Measurements from ENCODE around the gene AP4E1. TPM values are rescaled to one million over a fixed set of nuclear protein-coding genes. Genes with fewer than 3 reads are reported as not detected.

Gene AP4E1
- total RNA-seq, 2 experiments from 2014 or later = 7.6 to 14.8 TPM

GRCh38 chr15:50876260-50876988 lies 32.1 kb upstream of the AP4E1 start:
- intact Hi-C loops (cut with micrococcal nuclease; ENCODE audit: unreplicated experiment) = loop anchor here (2.0 kb wide), 2 partner anchors 112 to 202 kb away; partner anchors contain the start of gene SPPL2A
- H3K4me2 ChIP-seq (ENCODE audit: low read length) = peak overlapping the region; percentile 60
- BruUV-seq (replicated peaks) = no TSS peak
- no peaks in the 10 kb centered on the region for H3K9me2 ChIP-seq (ENCODE audit: insufficient read depth, low read length)
- H3K79me2 ChIP-seq (ENCODE audit: insufficient read depth, low read depth, low read length) = no peaks in the 10 kb centered on the region
- H4K20me1 ChIP-seq (ENCODE audit: insufficient read depth, low read length) = no peaks in the 10 kb centered on the region
- H3K9me3 ChIP-seq (ENCODE audit: low read length) = no peaks in the 10 kb centered on the region
- ChIA-PET POLR2A (interaction anchor here (0.6 to 1.6 kb wide), 5 partner anchors 19 to 1828 kb away, joined by 3 to 5 read pairs (median 4); no protein-coding TSS in a partner anchor), CTCF (ENCODE audit: unreplicated experiment) (no interaction called here)
- TF ChIP-seq EZH2phosphoT487 (IDR thresholded peaks at IDR 0.05; ENCODE audit: borderline replicate concordance, low read depth, low read length) = no peak
- no peak for TF ChIP-seq CTCF (conservative IDR thresholded peaks at IDR 0.05; ENCODE audit: low read length)
- H3K4me1 ChIP-seq (ENCODE audit: insufficient read depth, low read length, poor library complexity, severe bottlenecking) = peaks cover 36% of the 10 kb centered on the region
- H2AFZ ChIP-seq (ENCODE audit: low read length) = peak overlapping the region; percentile 100; the same call in 1 of the 2 replicates
- no peaks in the 10 kb centered on the region for H3K36me3 ChIP-seq (ENCODE audit: insufficient read depth, low read length)
- DNase-seq (ENCODE audit: low spot score) = no peak
- H3K27ac ChIP-seq (ENCODE audit: low read depth, low read length, poor library complexity, severe bottlenecking) = no peak overlapping the region
- peak overlapping the region; percentile 48 for H3K4me3 ChIP-seq (ENCODE audit: low read depth, low read length, poor library complexity, severe bottlenecking)

GRCh38 chr15:50876989-50877360 lies 31.5 kb upstream of the AP4E1 start:
- no peaks in the 10 kb centered on the region for H3K9me2 ChIP-seq (ENCODE audit: insufficient read depth, low read length)
- no peaks in the 10 kb centered on the region for H3K36me3 ChIP-seq (ENCODE audit: insufficient read depth, low read length)
- H3K4me1 ChIP-seq (ENCODE audit: insufficient read depth, low read length, poor library complexity, severe bottlenecking) = peaks cover 37% of the 10 kb centered on the region
- H3K79me2 ChIP-seq (ENCODE audit: insufficient read depth, low read depth, low read length) = no peaks in the 10 kb centered on the region
- peak; percentile 81 for DNase-seq (ENCODE audit: low spot score)
- intact Hi-C loops (cut with micrococcal nuclease; ENCODE audit: unreplicated experiment) = loop anchor here (2.0 kb wide), 2 partner anchors 112 to 202 kb away; partner anchors contain the start of gene SPPL2A
- H3K4me3 ChIP-seq (ENCODE audit: low read depth, low read length, poor library complexity, severe bottlenecking) = peak overlapping the region; percentile 48
- H4K20me1 ChIP-seq (ENCODE audit: insufficient read depth, low read length) = no peaks in the 10 kb centered on the region
- H3K27ac ChIP-seq (ENCODE audit: low read depth, low read length, poor library complexity, severe bottlenecking) = no peak overlapping the region
- no peaks in the 10 kb centered on the region for H3K9me3 ChIP-seq (ENCODE audit: low read length)
- POLR2A ChIA-PET = interaction anchor here (0.9 kb wide), 1 partner anchor 117 kb away, joined by 3 read pairs; no protein-coding TSS in a partner anchor
- peak overlapping the region; percentile 100 for H2AFZ ChIP-seq (ENCODE audit: low read length)
- H3K4me2 ChIP-seq (ENCODE audit: low read length) = peak overlapping the region; percentile 60
- TF ChIP-seq EZH2phosphoT487 (IDR thresholded peaks at IDR 0.05; ENCODE audit: borderline replicate concordance, low read depth, low read length) = no peak
- peak; percentile 99 for TF ChIP-seq CTCF (conservative IDR thresholded peaks at IDR 0.05; ENCODE audit: low read length)
- CTCF ChIA-PET (ENCODE audit: unreplicated experiment) = no interaction called here
- BruUV-seq (replicated peaks) = no TSS peak

All from OCI-LY7 (cell line).